BJ (cell line): ENCODE measurements around the gene CTTNBP2. TPM values are rescaled to one million over a fixed set of nuclear protein-coding genes. Genes with fewer than 3 reads are reported as not detected.

Source experiments
- CTCF ChIA-PET: fragments of 350-600 bp; formaldehyde crosslinking; extraction: SDS; loops from one replicate; lab custom pipeline; 2021; ENCODE audit warnings: antibody characterized with exemption, inconsistent platforms; lab: Yijun Ruan, JAX
- POLR2A ChIA-PET: fragments of 300-600 bp; sonication (Branson Sonifier 250); formaldehyde crosslinking; extraction: SDS; loops from one replicate; lab custom pipeline; 2021; ENCODE audit warnings: antibody characterized with exemption; lab: Charles Lee
- DNase-seq: peaks from one replicate; pipeline ENCODE4 v3.0.0-alpha.2; 2011; ENCODE audit warnings: low read depth
- H3K27me3 ChIP-seq: 2 replicates; pipeline ENCODE4 v1.6.0; 2011; ENCODE audit warnings: low read length; ENCODE audit not compliant: control insufficient read depth, insufficient read depth
- H3K36me3 ChIP-seq: 2 replicates; pipeline ENCODE4 v1.5.1; 2011; ENCODE audit warnings: low read length; ENCODE audit not compliant: control insufficient read depth, insufficient read depth
- H3K4me3 ChIP-seq: 2 replicates; pipeline ENCODE4 v1.5.1; 2011; ENCODE audit warnings: low read depth, mild to moderate bottlenecking, control low read depth, low read length
- CTCF ChIP-seq: IDR thresholded peaks from 2 replicates; pipeline ENCODE4 v1.5.1; 2011; ENCODE audit warnings: low read depth, mild to moderate bottlenecking, control low read depth, inconsistent platforms, low read length, moderate library complexity; ENCODE audit not compliant: insufficient read depth
- polyA plus RNA-seq: library from polyadenylated mRNA; depleted of rRNA; stranded (reverse); fragments of >200 nt; gene quantifications from 2 replicates; pipeline ENCODE4 v1.2.3, GENCODE V29; 2011

The CTTNBP2 gene
- polyA plus RNA-seq, 1 experiment = 0.34 TPM

- Histone ChIP-seq H3K36me3 (no peaks in the 10 kb centered on the region), H3K27me3 (no peaks in the 10 kb centered on the region), H3K4me3 (no peak overlapping the region)
- no peak for TF ChIP-seq CTCF
- no peak for DNase-seq
- POLR2A ChIA-PET = no interaction called here
- CTCF ChIA-PET = interaction anchor here (0.7 kb wide), 1 partner anchor 9 kb away, joined by 3 read pairs; no protein-coding TSS in a partner anchor
These were observed 166.2 kb downstream of the CTTNBP2 start for GRCh38 chr7:117707080-117707479.

- no peak for TF ChIP-seq CTCF
- H3K36me3 ChIP-seq = no peaks in the 10 kb centered on the region
- CTCF ChIA-PET = interaction anchor here (0.7 kb wide), 1 partner anchor 10 kb away, joined by 3 read pairs; no protein-coding TSS in a partner anchor
- POLR2A ChIA-PET = no interaction called here
- no peaks in the 10 kb centered on the region for H3K27me3 ChIP-seq
- no peak overlapping the region for H3K4me3 ChIP-seq
- DNase-seq = no peak
These were observed 167.0 kb downstream of the CTTNBP2 start for GRCh38 chr7:117706210-117706609.

DNA sequence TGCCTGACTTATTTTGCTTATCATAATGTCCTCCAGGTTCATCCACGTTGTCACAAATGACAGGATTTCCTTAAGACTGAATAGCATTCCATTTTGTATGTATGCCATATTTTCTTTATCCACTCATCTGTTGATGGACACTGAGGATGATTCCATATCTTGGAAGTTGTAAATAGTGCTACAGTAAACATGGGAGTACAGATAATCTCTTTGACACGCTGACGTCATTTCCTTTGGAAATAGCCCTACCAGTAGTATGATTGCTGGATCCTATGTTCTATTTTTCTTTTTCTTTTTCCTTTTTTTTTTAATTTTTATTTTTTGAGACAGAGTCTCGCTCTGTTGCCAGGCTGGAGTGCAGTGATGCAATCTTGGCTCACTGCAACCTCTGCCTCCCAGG is 167.6 kb downstream of the CTTNBP2 start:
- ChIA-PET CTCF (no interaction called here), POLR2A (no interaction called here)
- Histone ChIP-seq H3K36me3 (no peaks in the 10 kb centered on the region), H3K27me3 (no peaks in the 10 kb centered on the region), H3K4me3 (no peak overlapping the region)
- DNase-seq = no peak
- no peak for TF ChIP-seq CTCF

- ChIA-PET POLR2A (no interaction called here), CTCF (no interaction called here)
- Histone ChIP-seq H3K4me3 (no peak overlapping the region), H3K27me3 (no peaks in the 10 kb centered on the region), H3K36me3 (no peaks in the 10 kb centered on the region)
- TF ChIP-seq CTCF = no peak
- no peak for DNase-seq
These were observed 169.2 kb downstream of the CTTNBP2 start for GRCh38 chr7:117704063-117704462.

- Histone ChIP-seq H3K4me3 (no peak overlapping the region), H3K27me3 (no peaks in the 10 kb centered on the region)
- POLR2A ChIA-PET = no interaction called here
These were observed 175.2 kb downstream of the CTTNBP2 start for GRCh38 chr7:117698018-117698417.

More at GRCh38 chr7:117698018-117698417, 175.2 kb downstream of the CTTNBP2 start:
- TF ChIP-seq CTCF = no peak
- DNase-seq = no peak
- CTCF ChIA-PET = no interaction called here
- H3K36me3 ChIP-seq = no peaks in the 10 kb centered on the region
